ENCODE results near the gene NEUROD4. TPM values are rescaled to one million over a fixed set of nuclear protein-coding genes. Genes with fewer than 3 reads are reported as not detected.
"Not testable (repeated sequence)": the region's sequence is repeated elsewhere in the genome, so short reads cannot be mapped to it uniquely, and the experiment has no call there.

Gene NEUROD4
- total RNA-seq, 1 experiment from 2014 or later = not detected

DNA sequence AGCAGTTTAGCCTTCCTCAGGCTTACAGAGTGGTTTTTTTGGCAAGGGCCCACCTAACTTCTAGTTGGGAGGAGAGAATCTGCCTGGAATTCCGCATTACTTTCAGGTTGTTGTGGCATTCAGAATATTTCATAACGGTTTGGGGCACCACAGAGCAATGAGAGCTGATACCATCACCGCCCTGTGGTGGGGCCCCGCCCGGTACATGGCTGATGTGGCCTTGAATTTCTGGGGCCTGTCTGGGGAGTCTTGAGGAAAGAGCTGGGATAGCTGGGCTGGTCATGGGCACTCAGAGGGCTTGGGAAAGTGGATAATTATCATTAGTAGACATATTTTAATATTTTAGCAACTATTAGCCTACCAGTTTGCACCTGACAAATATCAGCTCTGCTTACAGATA, 39.4 kb upstream of the NEUROD4 start:
- H4K20me1 ChIP-seq (ENCODE audit: insufficient read depth, low read depth, low read length) = no peaks in the 10 kb centered on the region
- no peak overlapping the region for H3K27ac ChIP-seq (ENCODE audit: low read length)
- H3K9me2 ChIP-seq (replicated peaks; ENCODE audit: insufficient read depth, low read length) = no peaks in the 10 kb centered on the region
- peaks cover 26% of the 10 kb centered on the region for H3K4me1 ChIP-seq (ENCODE audit: low read length)
- no peak overlapping the region for H3K9ac ChIP-seq (ENCODE audit: low read length)
- H3K9me3 ChIP-seq (ENCODE audit: low read length) = no peaks in the 10 kb centered on the region
- peaks cover 31% of the 10 kb centered on the region; the same call in 1 of the 2 replicates for H3K36me3 ChIP-seq (ENCODE audit: insufficient read depth, low read length)
- no peak overlapping the region for H3K4me3 ChIP-seq (ENCODE audit: low read length)
- H3K79me2 ChIP-seq (ENCODE audit: low read length) = peaks cover 83% of the 10 kb centered on the region
- no peaks in the 10 kb centered on the region for H3K27me3 ChIP-seq (ENCODE audit: low read length)
- no peak overlapping the region for H2AFZ ChIP-seq (ENCODE audit: low read length)
- no peak overlapping the region for H3K4me2 ChIP-seq (ENCODE audit: low read depth, low read length, poor library complexity, severe bottlenecking)
- DNase-seq = no peak

DNA sequence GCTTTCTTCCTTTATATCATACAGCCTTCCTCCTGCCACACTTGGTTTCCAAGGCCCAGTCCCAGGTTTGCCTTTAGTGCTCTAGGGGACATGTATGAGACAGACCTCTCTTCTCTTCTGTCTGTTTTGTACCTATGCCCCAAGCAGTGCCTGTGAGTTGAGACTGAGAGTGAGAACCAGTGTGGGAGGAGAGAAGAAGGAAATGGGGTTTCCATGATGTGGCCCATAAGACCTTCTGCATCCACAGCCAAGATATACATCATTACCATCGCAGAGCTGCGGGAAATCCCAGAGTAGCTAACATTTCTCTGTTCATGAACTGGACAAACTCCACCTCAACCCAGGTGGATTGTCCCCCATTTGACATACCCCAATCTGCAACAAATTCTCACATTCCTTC, 38.0 kb upstream of the NEUROD4 start:
- Histone ChIP-seq H3K9me2 (replicated peaks; ENCODE audit: insufficient read depth, low read length) (no peaks in the 10 kb centered on the region), H3K4me2 (ENCODE audit: low read depth, low read length, poor library complexity, severe bottlenecking) (no peak overlapping the region), H3K9me3 (ENCODE audit: low read length) (no peaks in the 10 kb centered on the region), H3K27ac (ENCODE audit: low read length) (no peak overlapping the region), H3K4me3 (ENCODE audit: low read length) (no peak overlapping the region), H4K20me1 (ENCODE audit: insufficient read depth, low read depth, low read length) (no peaks in the 10 kb centered on the region), H3K9ac (ENCODE audit: low read length) (no peak overlapping the region), H2AFZ (ENCODE audit: low read length) (no peak overlapping the region), H3K4me1 (ENCODE audit: low read length) (peaks cover 36% of the 10 kb centered on the region), H3K79me2 (ENCODE audit: low read length) (peaks cover 83% of the 10 kb centered on the region), H3K27me3 (ENCODE audit: low read length) (no peaks in the 10 kb centered on the region), H3K36me3 (ENCODE audit: insufficient read depth, low read length) (peaks cover 31% of the 10 kb centered on the region; the same call in 1 of the 2 replicates)
- no peak for DNase-seq

DNA sequence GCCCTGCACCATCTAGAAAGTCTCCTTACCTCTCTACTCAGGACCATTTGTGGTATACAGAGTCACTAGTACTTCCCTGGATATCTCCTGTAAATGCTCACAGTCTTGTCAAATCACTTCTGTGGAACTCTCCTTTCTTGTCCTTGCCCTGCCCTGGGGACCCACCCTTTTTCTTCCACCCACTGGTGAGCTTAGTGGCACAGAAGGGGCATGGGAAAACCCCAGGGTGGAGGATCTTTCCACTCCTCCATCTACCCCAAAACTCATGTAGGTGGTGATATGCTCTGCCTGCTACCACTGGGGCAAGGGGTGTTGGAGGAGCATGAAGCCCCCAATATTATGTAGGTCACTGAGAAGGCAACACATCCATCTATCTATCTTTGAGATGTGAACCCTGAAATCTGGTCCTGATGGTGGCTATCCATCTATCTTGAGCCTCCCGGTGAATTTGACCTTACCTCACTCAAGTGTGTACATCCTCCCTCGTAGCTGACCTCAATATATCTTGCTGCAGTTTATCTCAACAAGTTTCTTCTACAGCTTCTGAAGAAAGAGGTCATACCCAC, 36.2 kb upstream of the NEUROD4 start:
- H3K4me3 ChIP-seq (ENCODE audit: low read length) = peak overlapping the region; percentile 73
- no peak overlapping the region for H2AFZ ChIP-seq (ENCODE audit: low read length)
- H3K79me2 ChIP-seq (ENCODE audit: low read length) = peaks cover 65% of the 10 kb centered on the region
- no peaks in the 10 kb centered on the region for H3K27me3 ChIP-seq (ENCODE audit: low read length)
- no peaks in the 10 kb centered on the region for H3K9me2 ChIP-seq (replicated peaks; ENCODE audit: insufficient read depth, low read length)
- peaks cover 52% of the 10 kb centered on the region for H3K4me1 ChIP-seq (ENCODE audit: low read length)
- H3K36me3 ChIP-seq (ENCODE audit: insufficient read depth, low read length) = peaks cover 31% of the 10 kb centered on the region; the same call in 1 of the 2 replicates
- H3K9me3 ChIP-seq (ENCODE audit: low read length) = no peaks in the 10 kb centered on the region
- peak overlapping the region; percentile 81 for H3K4me2 ChIP-seq (ENCODE audit: low read depth, low read length, poor library complexity, severe bottlenecking)
- H3K9ac ChIP-seq (ENCODE audit: low read length) = peak overlapping the region; percentile 76
- peak; percentile 42 for DNase-seq
- H4K20me1 ChIP-seq (ENCODE audit: insufficient read depth, low read depth, low read length) = no peaks in the 10 kb centered on the region
- peak overlapping the region; percentile 74 for H3K27ac ChIP-seq (ENCODE audit: low read length)

DNA sequence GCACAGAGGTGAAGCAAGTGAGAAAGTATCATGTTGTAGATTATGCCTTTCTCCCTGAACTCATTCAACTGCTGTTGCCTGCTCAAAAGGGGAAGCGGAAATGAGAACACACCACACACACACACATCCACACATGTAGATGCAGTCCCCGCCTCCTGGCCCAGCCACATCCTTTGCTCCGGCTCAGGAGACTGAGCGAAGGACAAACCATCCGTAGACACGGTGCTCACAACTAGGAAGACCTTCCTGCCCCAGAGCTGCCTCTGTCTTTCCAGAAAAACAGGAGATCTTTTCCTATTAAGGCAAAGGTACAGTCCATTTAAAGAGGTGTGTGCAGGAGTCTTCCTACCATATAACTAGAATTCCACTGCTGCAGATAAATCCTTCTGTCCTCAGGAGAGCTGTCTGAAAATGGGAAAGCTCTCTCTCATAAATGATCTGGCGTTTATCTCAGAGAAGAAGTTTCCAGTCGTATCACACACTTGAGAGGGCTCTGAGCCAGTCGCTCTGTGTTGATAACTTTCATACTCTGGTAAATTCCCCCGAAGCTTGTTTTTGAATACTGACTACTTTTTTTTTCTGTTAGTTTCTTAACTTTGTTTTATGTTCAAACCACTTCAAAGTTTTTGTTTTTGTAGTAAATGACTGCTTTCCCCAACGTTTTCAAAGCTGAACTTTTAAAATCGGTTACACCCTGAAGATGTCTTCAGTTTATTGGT, 35.0 kb upstream of the NEUROD4 start, which contains the start of gene TESPA1:
Gene TESPA1 (minus strand): TSS at position 105 of the 719 bp plus-strand sequence. CDS start 10,200 bp downstream, outside the sequence.
- peaks cover 64% of the 10 kb centered on the region for H3K4me1 ChIP-seq (ENCODE audit: low read length)

DNA sequence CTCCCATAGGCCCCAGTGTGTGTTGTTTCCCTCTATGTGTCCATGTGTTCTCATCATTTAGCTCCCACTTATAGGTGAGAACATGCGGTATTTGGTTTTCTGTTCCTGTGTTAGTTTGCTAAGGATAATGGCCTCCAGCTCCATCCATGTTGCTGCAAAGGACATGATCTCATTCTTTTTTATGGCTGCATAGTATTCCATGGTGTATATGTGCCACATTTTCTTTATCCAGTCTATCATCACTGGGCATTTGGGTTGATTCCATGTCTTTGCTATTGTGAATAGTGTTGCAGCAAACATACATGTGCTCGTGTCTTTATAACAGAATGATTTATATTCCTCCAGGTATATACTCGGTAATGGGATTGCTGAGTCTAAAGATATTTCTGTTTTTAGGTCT, 33.0 kb upstream of the NEUROD4 start:
- Histone ChIP-seq H3K36me3 (ENCODE audit: insufficient read depth, low read length) (peaks cover 13% of the 10 kb centered on the region; the same call in 1 of the 2 replicates), H3K79me2 (ENCODE audit: low read length) (peaks cover 39% of the 10 kb centered on the region), H3K4me1 (ENCODE audit: low read length) (peaks cover 82% of the 10 kb centered on the region), H3K27ac (ENCODE audit: low read length) (0 out of 2 replicates have a peak overlapping the region, but pooled peaks have one; percentile 93)
- not testable (repeated sequence) for H3K27me3 ChIP-seq (ENCODE audit: low read length); H4K20me1 ChIP-seq (ENCODE audit: insufficient read depth, low read depth, low read length); H2AFZ ChIP-seq (ENCODE audit: low read length); H3K9me2 ChIP-seq (replicated peaks; ENCODE audit: insufficient read depth, low read length); H3K4me2 ChIP-seq (ENCODE audit: low read depth, low read length, poor library complexity, severe bottlenecking); H3K9ac ChIP-seq (ENCODE audit: low read length); H3K9me3 ChIP-seq (ENCODE audit: low read length); DNase-seq; H3K4me3 ChIP-seq (ENCODE audit: low read length)

More for the DNA sequence above, 35.0 kb upstream of the NEUROD4 start, which contains the start of gene TESPA1:
- H2AFZ ChIP-seq (ENCODE audit: low read length) = no peak within 1 kb of the TSS
- H3K79me2 ChIP-seq (ENCODE audit: low read length) = peaks cover 55% of the 10 kb centered on the region
- H3K9ac ChIP-seq (ENCODE audit: low read length) = peak within 1 kb of the TSS; percentile 76
- no peaks in the 10 kb centered on the region for H3K9me3 ChIP-seq (ENCODE audit: low read length)
- H3K36me3 ChIP-seq (ENCODE audit: insufficient read depth, low read length) = peaks cover 19% of the 10 kb centered on the region; the same call in 1 of the 2 replicates
- H3K4me2 ChIP-seq (ENCODE audit: low read depth, low read length, poor library complexity, severe bottlenecking) = peak within 1 kb of the TSS; percentile 81
- peak within 1 kb of the TSS; percentile 73 for H3K4me3 ChIP-seq (ENCODE audit: low read length)
- no peaks in the 10 kb centered on the region for H4K20me1 ChIP-seq (ENCODE audit: insufficient read depth, low read depth, low read length)
- peak within 1 kb of the TSS; percentile 74 for H3K27ac ChIP-seq (ENCODE audit: low read length)
- peak; percentile 95 for DNase-seq
- H3K27me3 ChIP-seq (ENCODE audit: low read length) = no peaks in the 10 kb centered on the region
- no peaks in the 10 kb centered on the region for H3K9me2 ChIP-seq (replicated peaks; ENCODE audit: insufficient read depth, low read length)

DNA sequence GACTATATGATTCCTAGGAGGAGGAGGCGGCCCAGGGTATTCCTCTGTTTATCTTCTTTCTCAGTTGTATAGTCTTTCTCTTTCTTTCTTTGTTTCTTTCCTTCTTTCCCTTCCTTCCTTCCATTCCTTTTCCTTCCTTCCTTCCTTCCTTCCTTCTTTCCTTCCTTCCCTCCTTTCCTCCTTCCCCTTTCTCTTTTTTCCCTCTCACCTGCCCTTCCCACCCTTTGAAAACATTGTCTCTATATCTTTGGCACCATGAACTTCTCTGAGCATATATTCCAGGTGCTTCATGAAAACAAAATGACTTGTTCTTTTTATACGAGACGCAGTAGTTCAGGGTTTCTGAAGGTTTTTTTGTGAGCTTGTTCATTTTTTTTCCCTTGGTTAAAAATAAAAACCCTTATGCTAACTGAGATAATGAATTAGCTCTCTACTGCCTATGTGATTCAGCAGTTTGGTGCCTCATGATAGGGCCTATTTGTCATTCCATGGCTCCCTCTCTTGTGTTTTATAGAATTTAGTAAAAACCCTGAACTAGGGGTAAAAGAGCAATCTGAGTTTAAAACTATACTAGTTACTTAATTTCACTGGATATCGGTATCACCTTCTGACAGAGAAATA, 32.1 kb upstream of the NEUROD4 start:
- peak overlapping the region; percentile 69; the same call in 1 of the 2 replicates for H3K9ac ChIP-seq (ENCODE audit: low read length)
- no peaks in the 10 kb centered on the region for H3K27me3 ChIP-seq (ENCODE audit: low read length)
- 0 out of 2 replicates have a peak overlapping the region, but pooled peaks have one; percentile 32 for H3K4me3 ChIP-seq (ENCODE audit: low read length)
- peak overlapping the region; percentile 93 for H3K27ac ChIP-seq (ENCODE audit: low read length)
- no peaks in the 10 kb centered on the region for H3K9me2 ChIP-seq (replicated peaks; ENCODE audit: insufficient read depth, low read length)
- peaks cover 30% of the 10 kb centered on the region for H3K79me2 ChIP-seq (ENCODE audit: low read length)
- no peaks in the 10 kb centered on the region for H4K20me1 ChIP-seq (ENCODE audit: insufficient read depth, low read depth, low read length)
- 0 out of 2 replicates have a peak overlapping the region, but pooled peaks have one; percentile 8 for H2AFZ ChIP-seq (ENCODE audit: low read length)
- H3K36me3 ChIP-seq (ENCODE audit: insufficient read depth, low read length) = peaks cover 4% of the 10 kb centered on the region; the same call in 1 of the 2 replicates
- H3K4me1 ChIP-seq (ENCODE audit: low read length) = peaks cover 80% of the 10 kb centered on the region
- H3K4me2 ChIP-seq (ENCODE audit: low read depth, low read length, poor library complexity, severe bottlenecking) = peak overlapping the region; percentile 72
- H3K9me3 ChIP-seq (ENCODE audit: low read length) = no peaks in the 10 kb centered on the region
- DNase-seq = no peak

DNA sequence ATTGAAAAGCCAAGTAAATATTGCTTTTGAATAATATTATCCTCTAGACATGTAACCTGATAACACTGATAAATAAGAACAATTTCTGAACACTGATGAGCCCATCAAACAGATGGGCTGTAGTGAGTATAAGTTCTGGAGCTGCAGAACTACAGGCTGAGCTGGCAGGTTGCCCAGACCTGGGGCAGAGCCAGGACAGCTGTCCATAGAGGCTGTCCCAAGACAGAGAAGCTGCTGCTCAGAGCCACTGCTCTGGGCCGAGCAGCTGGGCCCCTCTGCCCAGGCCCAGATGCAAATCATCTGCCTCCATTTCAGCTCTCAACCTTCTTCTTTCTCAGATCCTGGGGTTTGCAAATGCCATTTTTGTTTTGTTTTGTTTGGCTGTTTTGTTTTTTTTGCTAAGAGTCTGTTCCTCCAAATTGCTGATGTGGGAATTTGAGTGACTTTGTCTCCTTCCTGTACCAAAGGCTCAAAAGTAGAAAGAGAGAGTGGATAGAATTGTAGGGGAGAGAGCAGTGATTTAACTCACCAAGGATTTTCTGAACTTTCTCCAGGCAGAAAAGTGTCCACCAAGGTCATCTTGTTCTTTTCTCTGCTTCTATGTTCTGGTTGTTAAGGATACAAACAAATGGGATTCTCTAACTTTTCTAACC, 31.2 kb upstream of the NEUROD4 start:
- Histone ChIP-seq H3K4me2 (ENCODE audit: low read depth, low read length, poor library complexity, severe bottlenecking) (peak overlapping the region; percentile 72), H2AFZ (ENCODE audit: low read length) (peak overlapping the region; percentile 38; the same call in 1 of the 2 replicates), H3K27me3 (ENCODE audit: low read length) (no peaks in the 10 kb centered on the region), H3K4me1 (ENCODE audit: low read length) (peaks cover 77% of the 10 kb centered on the region), H3K27ac (ENCODE audit: low read length) (peak overlapping the region; percentile 93), H3K4me3 (ENCODE audit: low read length) (peak overlapping the region; percentile 32), H3K9me3 (ENCODE audit: low read length) (no peaks in the 10 kb centered on the region), H3K9ac (ENCODE audit: low read length) (peak overlapping the region; percentile 69), H3K79me2 (ENCODE audit: low read length) (peaks cover 22% of the 10 kb centered on the region), H4K20me1 (ENCODE audit: insufficient read depth, low read depth, low read length) (no peaks in the 10 kb centered on the region), H3K9me2 (replicated peaks; ENCODE audit: insufficient read depth, low read length) (no peaks in the 10 kb centered on the region), H3K36me3 (ENCODE audit: insufficient read depth, low read length) (no peaks in the 10 kb centered on the region)
- DNase-seq = peak; percentile 78

Measured in Karpas-422 (cell line).